GM19397 (cell line): ENCODE measurements around the gene GLYATL1B.
"Not testable (repeated sequence)": the region's sequence is repeated elsewhere in the genome, so short reads cannot be mapped to it uniquely, and the experiment has no call there.

Experiments used
- ATAC-seq: cut with Tn5 transposase; IDR thresholded peaks from one replicate; pipeline ENCODE4 v1.9.1; 2021; ENCODE audit warnings: mild to moderate bottlenecking, moderate library complexity; ENCODE audit not compliant: unreplicated experiment

Gene GLYATL1B, protein sequence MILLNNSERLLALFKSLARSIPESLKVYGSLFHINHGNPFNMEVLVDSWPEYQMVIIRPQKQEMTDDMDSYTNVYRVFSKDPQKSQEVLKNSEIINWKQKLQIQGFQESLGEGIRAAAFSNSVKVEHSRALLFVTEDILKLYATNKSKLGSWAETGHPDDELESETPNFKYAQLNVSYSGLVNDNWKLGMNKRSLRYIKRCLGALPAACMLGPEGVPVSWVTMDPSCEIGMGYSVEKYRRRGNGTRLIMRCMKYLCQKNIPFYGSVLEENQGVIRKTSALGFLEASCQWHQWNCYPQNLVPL

GRCh38 chr11:59086007-59086406 is at the start of gene GLYATL1B:
GLYATL1B (plus strand) TSS chr11:59086307; CDS start chr11:59086307, 0 bp downstream.
- ATAC-seq: not testable (repeated sequence)

DNA sequence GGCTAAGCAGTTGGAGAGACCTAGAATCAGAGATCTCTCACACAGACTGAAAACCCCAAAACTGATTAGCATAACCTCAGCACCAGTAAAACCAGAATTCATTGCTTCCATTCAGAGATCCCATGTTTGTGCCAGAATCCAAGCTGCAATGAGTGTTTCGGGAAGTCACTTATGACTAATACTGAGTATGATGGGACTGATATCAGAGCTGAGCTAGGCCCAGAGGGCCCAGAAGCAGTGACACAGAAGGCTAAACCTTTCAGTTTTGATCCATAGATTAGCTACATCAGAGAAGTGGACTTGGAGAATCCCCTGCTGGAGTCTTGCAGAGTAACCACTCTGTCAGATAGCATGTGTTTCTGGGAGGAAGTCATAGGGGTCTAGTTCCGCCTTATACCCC is 49.6 kb upstream of the GLYATL1B start:
- not testable (repeated sequence) for ATAC-seq

- ATAC-seq: not testable (repeated sequence)
These were observed 48.7 kb upstream of the GLYATL1B start for GRCh38 chr11:59037434-59037833.

GRCh38 chr11:59040607-59041006 is 45.5 kb upstream of the GLYATL1B start:
- no peak for ATAC-seq

- peak; percentile 69 for ATAC-seq
These were observed 34.7 kb upstream of the GLYATL1B start for GRCh38 chr11:59051383-59051782.

DNA sequence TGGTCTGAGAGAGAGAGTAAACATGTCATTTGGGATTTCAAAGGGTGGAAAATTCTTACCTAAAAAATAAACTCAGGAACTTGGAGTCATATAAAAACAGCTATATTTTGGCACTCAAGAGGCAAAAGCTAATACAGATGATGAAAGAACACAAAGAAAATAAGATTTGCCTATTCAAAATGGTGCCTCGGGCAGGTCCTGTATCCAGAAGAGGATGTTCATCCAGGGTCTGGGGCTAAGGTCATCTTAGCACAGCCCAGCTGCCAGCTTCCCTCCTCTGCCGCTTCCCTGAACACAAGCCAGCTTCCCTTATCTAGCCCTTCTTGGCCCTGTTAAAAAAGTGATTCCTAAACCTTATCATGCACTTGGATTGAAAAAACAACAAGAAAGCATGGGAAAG is 33.8 kb upstream of the GLYATL1B start:
- ATAC-seq: not testable (repeated sequence)

DNA sequence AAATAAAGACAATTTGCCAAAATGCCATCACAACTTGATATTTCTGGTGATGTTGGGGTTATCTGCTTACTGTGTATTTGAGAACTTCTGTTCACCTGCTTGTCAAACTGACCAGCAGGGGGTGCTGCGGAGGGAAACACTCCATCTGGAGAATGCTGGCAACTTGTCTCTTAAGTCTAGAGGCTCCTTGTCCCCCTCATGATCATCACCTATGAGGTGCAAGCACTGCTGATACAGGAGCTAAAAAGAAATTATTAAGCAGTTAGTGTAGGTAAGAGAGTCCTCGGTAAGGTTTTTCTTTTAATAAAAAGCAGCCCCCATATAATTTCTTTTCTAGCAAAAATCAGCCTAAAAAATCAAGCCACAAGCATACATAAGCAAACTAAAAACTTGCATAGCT is 32.7 kb upstream of the GLYATL1B start:
- peak; percentile 46 for ATAC-seq

GRCh38 chr11:59058120-59059033 is 27.7 kb upstream of the GLYATL1B start:
- peak; percentile 87 for ATAC-seq

- ATAC-seq: not testable (repeated sequence)
These were observed 26.0 kb upstream of the GLYATL1B start for GRCh38 chr11:59060096-59060495.

DNA sequence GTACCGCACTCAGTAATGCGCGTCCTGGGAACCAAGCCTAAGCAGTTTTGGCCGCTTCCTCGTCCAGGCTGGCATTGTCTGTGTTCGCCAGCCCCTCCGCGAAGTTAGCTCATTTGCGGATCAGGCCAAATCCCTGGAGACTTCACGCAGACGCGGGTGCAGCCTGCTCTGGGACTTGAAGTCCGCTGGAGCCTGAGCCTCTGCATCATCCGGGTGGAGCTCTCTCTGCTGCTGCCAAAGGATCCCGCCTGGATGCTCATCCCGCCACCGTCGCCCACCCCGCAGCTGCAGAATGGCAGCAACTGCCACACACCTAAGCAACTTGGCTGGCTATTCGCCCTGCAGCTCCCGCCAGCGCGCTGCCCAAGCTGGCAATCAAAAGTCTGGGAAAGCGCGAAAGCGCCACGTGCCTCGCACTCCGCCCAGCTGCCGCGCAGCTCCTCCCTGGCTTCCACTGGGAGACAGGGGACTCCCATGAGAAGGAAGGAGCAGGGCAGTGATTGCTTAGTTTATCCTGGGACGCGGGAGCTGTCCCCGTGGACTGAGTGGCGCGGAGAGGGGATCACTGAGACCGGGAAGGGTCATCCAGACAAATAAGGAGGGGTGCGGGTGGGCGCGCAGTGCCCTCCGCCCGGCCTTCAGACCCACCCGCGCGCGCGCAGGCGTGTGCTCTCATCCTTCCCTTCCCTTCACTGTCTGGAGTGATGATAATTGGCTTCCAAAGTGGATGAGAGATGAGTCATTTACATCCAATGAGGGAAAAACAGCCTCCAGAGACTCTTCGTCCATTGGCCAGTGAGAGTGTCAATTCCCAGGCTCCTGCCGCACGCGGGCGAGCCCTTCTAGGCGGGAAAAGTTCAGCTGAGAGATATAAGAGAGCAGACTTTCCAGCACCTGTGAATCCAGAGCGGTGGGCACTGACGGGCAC is 23.2 kb upstream of the GLYATL1B start:
- no peak for ATAC-seq

DNA sequence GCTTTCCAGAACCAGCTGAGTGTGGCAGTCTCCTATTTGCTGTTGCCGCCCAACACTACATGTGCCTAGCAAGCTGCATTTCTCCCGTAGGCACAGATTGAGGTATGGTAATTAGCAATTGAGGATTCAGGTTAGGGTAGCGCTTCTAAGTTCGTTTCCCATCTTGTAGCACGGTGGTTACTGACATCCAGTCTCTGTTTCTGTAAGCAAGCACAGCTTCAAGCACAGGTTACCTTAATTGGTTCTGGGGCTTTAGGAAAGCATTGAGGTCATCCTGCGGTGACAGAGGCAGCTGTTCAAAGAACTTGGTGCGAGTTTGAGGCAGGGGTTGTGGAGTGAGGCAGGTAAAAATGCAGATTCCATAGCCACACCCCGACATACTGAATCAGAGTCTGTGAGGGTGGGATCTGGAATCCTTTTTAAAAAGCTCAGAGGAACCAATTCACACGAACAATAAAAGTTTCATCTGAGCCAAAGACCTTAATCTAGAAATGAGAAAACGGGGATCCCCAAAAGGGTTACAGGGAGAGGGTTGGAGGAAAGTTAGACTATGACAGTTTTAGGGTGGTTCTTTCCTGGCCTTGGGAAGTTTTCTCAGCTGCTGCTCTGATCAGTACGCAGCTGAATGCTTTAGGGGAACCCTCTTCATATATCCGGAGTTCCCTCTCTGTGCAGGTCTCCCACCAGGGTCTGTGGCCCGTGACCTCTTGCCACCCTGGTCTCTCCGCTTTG is 21.9 kb upstream of the GLYATL1B start:
- not testable (repeated sequence) for ATAC-seq

GRCh38 chr11:59069087-59069486 is 17.0 kb upstream of the GLYATL1B start:
- no peak for ATAC-seq

GRCh38 chr11:59076876-59077571 is 9.1 kb upstream of the GLYATL1B start:
- peak; percentile 91 for ATAC-seq

- no peak for ATAC-seq
These were observed 7.7 kb upstream of the GLYATL1B start for GRCh38 chr11:59078435-59078834.

DNA sequence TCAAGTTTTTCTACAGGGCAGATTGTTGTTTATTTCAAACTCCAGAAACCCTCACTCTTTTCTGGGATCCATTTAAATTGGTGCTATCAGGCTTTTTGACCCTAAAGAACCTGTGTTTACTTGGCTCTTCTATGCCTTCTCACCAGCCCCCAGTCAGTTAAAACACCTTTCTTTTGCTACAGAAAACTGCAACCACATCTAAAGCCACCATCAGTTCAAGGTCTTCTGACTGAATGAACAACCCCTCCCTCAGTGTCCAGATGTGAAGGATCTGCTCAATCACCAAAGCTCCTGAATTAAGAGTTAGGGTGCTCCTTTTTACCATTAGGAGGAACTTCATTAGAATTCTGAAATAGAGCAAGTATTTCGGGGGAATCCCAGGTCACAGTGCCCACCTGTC is 7.0 kb upstream of the GLYATL1B start:
- no peak for ATAC-seq

GRCh38 chr11:59080421-59080820 is 5.7 kb upstream of the GLYATL1B start:
- not testable (repeated sequence) for ATAC-seq

- not testable (repeated sequence) for ATAC-seq
These were observed 4.6 kb upstream of the GLYATL1B start for GRCh38 chr11:59081430-59082020.

- ATAC-seq: no peak
These were observed 2.1 kb downstream of the GLYATL1B start for GRCh38 chr11:59088162-59088561.

DNA sequence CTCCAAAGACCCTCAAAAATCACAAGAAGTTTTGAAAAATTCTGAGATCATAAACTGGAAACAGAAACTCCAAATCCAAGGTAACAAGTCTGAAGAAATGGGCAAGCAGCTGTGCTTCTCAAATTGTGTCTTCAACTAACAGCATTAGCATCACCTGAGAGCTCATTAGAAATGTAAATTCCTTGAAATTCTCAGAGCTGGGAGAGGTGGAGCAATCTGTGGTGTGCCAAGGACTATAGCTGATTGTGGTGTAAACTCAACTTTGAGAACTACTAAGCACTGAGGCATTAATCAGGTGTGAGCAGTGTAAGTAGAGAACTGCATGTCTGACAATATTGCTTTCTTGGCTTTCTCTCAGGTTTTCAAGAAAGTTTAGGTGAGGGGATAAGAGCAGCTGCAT is 7.5 kb downstream of the GLYATL1B start:
- ATAC-seq: not testable (repeated sequence)
